ENCODE measurements around the gene NTM.

Gene NTM

DNA sequence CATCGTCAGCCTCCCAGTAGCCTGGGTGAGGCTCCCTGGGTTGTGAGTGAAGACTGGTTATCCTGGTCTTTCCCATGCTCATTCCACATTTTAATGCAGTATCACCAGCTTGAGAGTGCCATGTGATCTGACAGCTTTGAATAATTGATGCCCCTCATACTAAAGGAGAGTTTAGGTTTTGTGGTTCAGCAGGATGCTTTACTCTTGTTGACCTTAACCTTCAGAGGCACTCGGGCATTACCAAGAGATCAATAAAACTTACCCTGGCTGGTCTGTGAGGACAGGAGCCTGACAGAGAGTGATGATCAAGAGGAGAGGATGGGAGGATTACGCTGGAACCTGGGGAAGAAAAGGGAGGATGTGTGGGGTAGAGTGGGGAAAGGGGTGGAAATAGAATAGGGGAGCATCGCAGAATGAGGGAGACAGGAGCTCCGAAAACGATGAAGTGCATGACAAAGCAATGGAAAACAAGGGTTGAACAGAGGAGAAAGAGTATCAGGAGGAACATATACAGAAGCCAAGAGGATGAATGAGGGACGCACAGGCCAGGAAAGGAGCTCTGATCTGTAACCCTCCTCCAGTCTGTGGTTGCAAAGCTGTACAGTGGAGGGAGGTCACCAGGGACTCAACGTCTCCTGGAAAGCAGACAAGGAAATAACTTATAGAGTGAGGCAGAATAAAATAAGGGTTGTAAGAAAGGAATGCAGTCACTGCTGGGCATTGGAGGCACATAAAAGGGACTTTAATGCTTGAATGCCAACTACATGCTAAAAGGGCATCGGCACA is 594.5 kb downstream of the NTM start:
- DNase-seq (ENCODE audit: low read depth), result no peak

GRCh38 chr11:131965504-131965903 is 595.1 kb downstream of the NTM start:
- no peak for DNase-seq (ENCODE audit: low read depth)

- DNase-seq (ENCODE audit: low read depth), result no peak
Measured at GRCh38 chr11:131966667-131967066, 596.3 kb downstream of the NTM start.

DNA sequence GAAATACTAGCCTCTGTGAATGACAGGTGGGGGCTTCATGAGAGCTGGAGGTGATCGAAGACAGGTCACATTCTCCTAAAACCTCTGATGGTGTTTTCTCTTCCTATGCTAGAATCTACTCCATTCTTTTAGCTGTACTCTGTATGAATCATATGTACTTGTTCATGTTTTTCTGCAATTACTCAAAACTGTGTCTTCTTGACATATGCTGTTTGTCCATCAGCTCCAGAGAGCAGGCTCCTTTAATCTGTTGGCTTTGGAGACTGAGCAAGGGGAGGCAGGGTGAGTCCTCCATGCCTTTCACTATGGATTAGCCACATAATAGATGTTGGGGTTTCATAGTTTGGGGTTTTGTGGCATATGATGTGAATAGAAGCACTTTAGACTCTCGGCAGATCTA is 598.8 kb downstream of the NTM start:
- peak; percentile 18 for DNase-seq (ENCODE audit: low read depth)

- DNase-seq (ENCODE audit: low read depth), result no peak
Measured at GRCh38 chr11:131973061-131973460, 602.6 kb downstream of the NTM start.

- no peak for DNase-seq (ENCODE audit: low read depth)
Measured at GRCh38 chr11:131975619-131976018, 605.2 kb downstream of the NTM start.

DNA sequence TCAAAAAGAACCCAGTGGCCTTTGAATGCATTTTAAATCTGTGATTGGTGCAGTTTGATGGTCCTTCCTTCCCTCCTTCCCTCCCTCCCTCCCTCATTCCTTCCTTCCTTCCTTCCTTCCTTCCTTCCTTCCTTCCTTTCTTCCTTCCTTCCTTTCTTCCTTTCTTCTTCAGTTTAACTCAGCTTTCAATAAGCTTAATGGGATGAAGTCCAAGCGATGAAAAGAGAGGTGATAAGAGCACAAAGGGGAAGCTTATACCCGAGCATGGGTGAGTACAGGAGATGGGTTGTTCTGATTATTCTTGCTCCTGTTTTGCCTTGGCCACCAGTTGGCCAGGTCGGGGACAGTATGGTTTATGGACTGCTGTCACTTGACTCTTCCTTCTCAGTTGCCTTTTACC is 605.6 kb downstream of the NTM start:
- no peak for DNase-seq (ENCODE audit: low read depth)

DNA sequence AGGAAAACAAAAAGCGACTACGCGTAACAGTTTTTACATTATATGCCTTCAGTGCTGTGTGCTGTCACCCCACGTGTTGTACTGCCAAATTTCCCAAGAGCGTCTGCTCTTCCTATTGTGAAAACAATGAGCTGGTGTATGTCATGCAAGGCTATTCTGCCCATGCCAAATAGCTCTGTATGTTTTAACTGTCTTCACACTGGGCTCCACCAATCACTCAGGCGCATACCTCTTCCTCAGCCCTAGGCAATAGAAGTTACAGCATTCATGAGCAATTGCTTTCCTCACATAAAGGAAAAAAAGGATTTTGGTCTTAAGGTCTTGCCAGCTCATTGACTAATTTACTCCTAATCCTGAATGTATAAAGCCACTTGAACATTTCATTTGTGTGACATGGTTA is 606.8 kb downstream of the NTM start:
- peak; percentile 53 for DNase-seq (ENCODE audit: low read depth)

GRCh38 chr11:131977854-131978253 is 607.4 kb downstream of the NTM start:
- peak; percentile 74 for DNase-seq (ENCODE audit: low read depth)

DNA sequence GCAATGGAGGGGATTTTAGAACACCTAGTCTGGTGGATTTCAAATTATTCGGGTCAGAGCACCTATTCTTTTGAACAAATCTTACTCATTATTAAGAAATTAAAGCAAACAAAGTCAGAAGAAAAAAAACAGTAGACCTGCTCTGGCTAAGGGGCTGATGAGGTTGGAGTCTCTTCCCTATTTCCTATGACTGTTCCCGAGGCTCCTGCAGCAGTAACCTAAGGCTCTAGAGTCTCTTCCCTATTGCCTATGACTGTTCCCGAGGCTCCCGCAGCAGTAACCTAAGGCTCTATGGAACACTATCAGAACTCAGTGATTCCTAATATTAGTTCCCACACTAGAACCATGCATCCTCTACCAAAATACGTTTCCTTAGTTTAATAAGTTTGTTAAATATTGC is 607.9 kb downstream of the NTM start:
- no peak for DNase-seq (ENCODE audit: low read depth)

DNA sequence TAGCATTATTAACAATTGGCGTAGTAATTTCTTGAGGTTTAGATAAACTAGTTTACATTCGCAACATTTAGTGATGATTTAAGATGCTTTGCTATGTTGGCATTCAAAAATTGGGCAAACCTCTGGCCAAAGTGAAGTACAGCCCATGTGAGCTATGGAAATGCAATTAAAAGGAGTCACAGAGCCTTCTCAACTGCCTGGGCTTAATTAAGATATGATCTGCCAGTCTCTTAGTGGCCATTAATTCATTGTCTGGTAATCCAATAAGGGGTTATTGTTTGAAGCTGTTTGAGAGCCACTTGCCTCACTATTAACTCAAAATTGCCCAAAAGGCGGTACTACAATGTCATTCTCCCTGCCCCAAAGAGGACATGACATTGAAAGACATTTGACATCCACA is 608.9 kb downstream of the NTM start:
- no peak for DNase-seq (ENCODE audit: low read depth)

DNA sequence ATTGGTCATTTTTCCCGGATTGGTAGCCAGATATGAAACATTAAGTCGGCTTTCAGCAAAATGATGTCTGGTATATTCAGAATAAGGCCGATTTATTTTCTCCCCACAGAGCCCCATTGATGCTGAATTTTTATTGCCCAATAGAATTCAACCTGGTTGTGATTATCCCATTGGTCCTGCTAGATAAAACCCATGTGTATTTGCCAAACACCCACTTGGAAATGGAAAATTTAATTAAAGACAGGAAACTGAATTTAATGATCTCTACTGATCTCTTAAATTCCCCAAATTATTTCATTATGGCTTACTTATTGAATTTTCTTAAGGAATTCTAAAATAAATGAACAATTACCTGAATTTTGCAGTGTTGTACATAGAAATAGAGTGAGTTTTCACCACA is 609.8 kb downstream of the NTM start:
- no peak for DNase-seq (ENCODE audit: low read depth)

GRCh38 chr11:131980888-131981668 is 610.7 kb downstream of the NTM start:
- DNase-seq (ENCODE audit: low read depth), result no peak

DNA sequence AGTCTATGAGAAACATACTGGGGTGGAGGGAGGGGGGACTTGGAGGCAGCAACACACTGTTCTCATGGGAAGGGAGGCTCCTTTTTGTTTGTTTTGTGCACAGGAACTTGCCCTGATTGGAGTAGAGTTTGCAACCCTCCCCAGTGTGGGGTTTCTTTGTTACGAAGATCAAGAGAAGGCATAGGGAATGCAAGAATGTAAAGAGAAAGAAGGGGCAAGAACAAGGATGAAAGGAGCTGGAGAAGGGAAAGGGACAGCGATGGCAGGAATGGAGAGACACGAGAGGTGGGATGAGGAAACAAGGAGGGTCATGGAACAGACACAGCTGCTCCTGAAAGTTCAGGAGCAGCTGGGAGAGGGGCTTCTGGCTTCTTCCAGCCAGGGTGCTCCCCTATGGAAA is 611.7 kb downstream of the NTM start:
- DNase-seq (ENCODE audit: low read depth), result no peak

- no peak for DNase-seq (ENCODE audit: low read depth)
Measured at GRCh38 chr11:131985846-131986301, 615.5 kb downstream of the NTM start.

DNA sequence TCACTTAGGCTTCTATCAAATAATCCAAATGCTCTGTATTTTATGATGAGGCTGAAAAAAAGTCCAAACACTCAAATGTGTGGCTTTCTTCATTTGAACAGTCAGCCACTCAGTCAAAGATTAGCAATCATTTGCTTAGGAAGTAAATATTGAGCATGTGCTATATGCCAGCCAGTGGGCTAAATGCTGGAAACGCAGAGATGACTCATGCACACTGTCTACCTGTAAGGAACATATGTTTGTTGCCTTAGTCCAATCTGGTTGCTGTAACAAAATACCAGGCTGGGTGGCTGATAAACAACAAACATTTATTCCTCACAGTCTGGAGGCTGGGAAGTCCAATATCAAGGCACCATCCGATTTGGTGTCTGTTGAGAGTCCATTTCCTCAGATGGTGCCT is 617.3 kb downstream of the NTM start:
- no peak for DNase-seq (ENCODE audit: low read depth)

- DNase-seq (ENCODE audit: low read depth), result no peak
Measured at GRCh38 chr11:131991606-131992005, 621.2 kb downstream of the NTM start.

GRCh38 chr11:131993246-131993645 is 622.8 kb downstream of the NTM start:
- DNase-seq (ENCODE audit: low read depth), result peak; percentile 44

DNA sequence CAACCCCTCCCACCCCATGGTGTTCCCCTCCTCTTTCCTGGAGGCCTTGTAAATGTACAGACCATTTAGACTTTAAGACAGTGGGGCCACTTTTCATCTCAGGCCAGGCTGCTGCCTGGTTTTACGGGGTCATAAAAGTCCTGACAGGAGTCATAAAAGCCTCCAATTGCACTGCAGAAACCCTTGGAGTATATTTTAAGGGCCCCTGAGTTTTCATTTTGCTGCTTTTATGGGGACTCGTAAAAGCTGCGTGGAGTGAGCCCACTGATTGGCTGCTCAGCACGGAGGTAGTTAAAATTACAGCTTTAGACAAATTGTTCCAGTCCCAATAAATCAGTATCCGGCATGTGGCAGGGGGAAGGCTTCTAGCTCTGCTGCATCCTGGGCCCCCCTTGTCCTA is 627.6 kb downstream of the NTM start:
- DNase-seq (ENCODE audit: low read depth), result no peak

DNA sequence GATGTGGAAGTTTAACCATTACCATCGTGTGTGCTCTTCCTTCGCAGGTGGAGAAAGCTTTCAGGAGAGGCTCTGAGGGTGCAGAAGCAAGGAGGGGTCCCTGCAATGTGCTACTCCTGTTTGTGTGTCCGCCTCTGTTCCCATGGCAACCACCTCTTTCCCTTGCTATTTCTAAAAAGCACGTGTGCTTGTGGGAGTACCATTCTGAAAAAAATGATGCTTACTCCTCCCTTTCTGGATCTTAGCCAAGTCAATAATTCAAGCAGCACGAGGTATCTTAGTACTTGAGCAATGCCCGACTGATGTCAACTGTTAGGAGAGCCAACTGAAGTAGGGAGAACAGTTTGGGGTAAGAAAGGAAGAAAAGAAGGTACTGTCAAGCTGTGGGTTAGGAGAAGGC is 628.7 kb downstream of the NTM start:
- DNase-seq (ENCODE audit: low read depth), result peak; percentile 59

GRCh38 chr11:131999955-132000354 is 629.5 kb downstream of the NTM start:
- DNase-seq (ENCODE audit: low read depth), result no peak

DNA sequence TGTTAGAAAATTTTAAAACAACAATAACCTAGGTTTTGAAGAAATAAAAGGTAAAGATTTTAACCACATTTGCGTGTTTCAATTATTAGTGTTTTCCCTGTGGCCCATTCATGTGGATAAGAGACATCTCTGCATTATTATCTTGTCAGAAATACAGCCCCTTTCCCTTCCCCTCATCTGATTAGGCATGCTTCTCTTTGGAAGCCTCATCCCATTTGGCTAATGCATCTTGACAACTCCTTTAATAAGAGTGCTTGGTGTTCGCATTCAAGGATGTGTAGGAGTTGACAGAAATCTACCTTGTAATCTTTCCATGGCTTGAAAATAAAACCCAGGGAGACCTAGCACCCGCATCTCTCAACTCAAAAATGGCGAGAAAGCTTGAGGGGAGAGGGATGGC is 635.5 kb downstream of the NTM start:
- no peak for DNase-seq (ENCODE audit: low read depth)

DNA sequence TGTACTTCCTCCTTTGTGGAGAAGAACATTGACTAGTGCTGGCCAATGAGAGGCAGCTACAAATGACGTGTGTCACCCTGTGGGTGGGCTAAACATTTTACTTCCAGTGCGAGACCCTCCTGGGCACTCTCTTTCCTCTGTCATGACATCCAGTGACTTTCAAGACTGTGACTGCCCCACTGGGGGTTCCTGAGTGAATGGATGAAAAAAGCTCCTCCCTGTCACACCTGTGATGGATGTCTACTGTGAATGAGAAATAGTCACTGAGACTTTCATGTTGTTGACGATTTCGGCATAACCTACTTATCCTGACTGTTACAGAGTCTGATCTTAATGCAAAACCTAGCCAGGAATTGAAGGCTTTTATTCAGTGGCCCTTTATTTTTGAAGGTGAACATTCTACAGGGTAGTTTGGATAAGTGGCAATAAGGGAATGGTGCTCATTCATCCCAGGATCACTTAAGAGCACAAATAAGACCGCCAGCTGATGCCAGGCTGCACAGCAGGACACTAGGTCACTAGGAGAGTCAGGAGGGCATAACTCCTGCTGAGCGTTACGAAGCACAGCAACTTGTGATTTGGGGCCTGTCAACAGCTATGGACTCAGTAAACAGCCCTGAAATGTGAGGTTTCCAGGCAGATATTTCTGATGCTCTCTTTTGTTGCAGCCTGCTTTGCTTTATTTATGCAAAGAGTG is 636.6 kb downstream of the NTM start:
- no peak for DNase-seq (ENCODE audit: low read depth)

Data from amniotic epithelial cell (primary cell).